SK-N-SH (cell line): ENCODE measurements around the gene AFAP1. TPM values are rescaled to one million over a fixed set of nuclear protein-coding genes. Genes with fewer than 3 reads are reported as not detected.

Source experiments
- CTCF ChIA-PET: fragments of 300-600, 350-600 bp; formaldehyde crosslinking; extraction: SDS; loops from one replicate; lab custom pipeline; 2021; lab: Yijun Ruan, JAX
- POLR2A ChIA-PET: fragments of 350-600 bp; sonication (Branson Sonifier 250); formaldehyde crosslinking; extraction: SDS; loops from one replicate; lab custom pipeline; 2020; ENCODE audit warnings: antibody characterized with exemption, inconsistent platforms; lab: Yijun Ruan, JAX
- DNase-seq: peaks from one replicate; pipeline ENCODE4 v3.0.0; 2012
- H2AFZ ChIP-seq: fragments of 200-600 bp; sonication (generic); 2 replicates; pipeline ENCODE4 v1.8.1; 2016; ENCODE audit warnings: antibody characterized with exemption, mild to moderate bottlenecking, low read depth
- H3F3A ChIP-seq: fragments of 200-600 bp; sonication (generic); replicated peaks from 2 replicates; pipeline ENCODE3; 2016; ENCODE audit warnings: antibody characterized with exemption, mild to moderate bottlenecking; ENCODE audit not compliant: insufficient read depth
- H3K27ac ChIP-seq, 2 experiments: fragments of 200-500 bp in 1 of 2; fragments of 200-600 bp in 1 of 2; sonication (Bioruptor generic) in 1 of 2; sonication (generic), shearing (Covaris generic) in 1 of 2; 2 replicates each; pipeline versions ENCODE4 v1.5.1 to v1.6.1; 2014 to 2016; ENCODE audit warnings: low read depth in 2 of 2, inconsistent platforms in 1 of 2, low read length in 1 of 2, mild to moderate bottlenecking in 1 of 2, mixed read lengths in 1 of 2
- H3K27me3 ChIP-seq: fragments of 200-600 bp; sonication (generic), shearing (Covaris generic); 2 replicates; pipeline ENCODE4 v1.6.1; 2016; ENCODE audit warnings: mixed run types; ENCODE audit not compliant: insufficient read depth
- H3K36me3 ChIP-seq, 2 experiments: fragments of 200-500 bp in 1 of 2; fragments of 200-600 bp in 1 of 2; sonication (Bioruptor generic) in 1 of 2; sonication (generic) in 1 of 2; replicated peaks in 1 of 2; 2 replicates each; pipeline versions ENCODE3 to v1.5.1; 2014 to 2016; ENCODE audit warnings: low read length in 1 of 2, mild to moderate bottlenecking in 1 of 2; ENCODE audit not compliant: insufficient read depth in 2 of 2, control insufficient read depth in 1 of 2
- H3K4me1 ChIP-seq, 2 experiments: fragments of 200-500 bp in 1 of 2; fragments of 200-600 bp in 1 of 2; sonication (Bioruptor generic) in 1 of 2; sonication (generic), shearing (Covaris generic) in 1 of 2; 2 replicates each; pipeline versions ENCODE4 v1.5.1 to v1.6.1; 2014 to 2016; ENCODE audit warnings: low read depth in 1 of 2, low read length in 1 of 2, mixed run types in 1 of 2; ENCODE audit not compliant: insufficient read depth in 2 of 2, control insufficient read depth in 1 of 2
- H3K4me2 ChIP-seq: fragments of 200-600 bp; sonication (generic), shearing (Covaris generic); 2 replicates; pipeline ENCODE4 v1.6.1; 2017; ENCODE audit warnings: mixed run types
- H3K4me3 ChIP-seq, 2 experiments: fragments of 200-500 bp in 1 of 2; fragments of 200-600 bp in 1 of 2; sonication (Bioruptor generic) in 1 of 2; sonication (generic), shearing (Covaris generic) in 1 of 2; 2 replicates each; pipeline versions ENCODE4 v1.5.1 to v1.8.1; 2014 to 2016; ENCODE audit warnings: low read depth in 2 of 2, inconsistent platforms in 1 of 2, low read length in 1 of 2, mild to moderate bottlenecking in 1 of 2, mixed read lengths in 1 of 2, moderate library complexity in 1 of 2
- H3K79me2 ChIP-seq: fragments of 200-600 bp; sonication (generic); 2 replicates; pipeline ENCODE4 v1.8.1; 2017; ENCODE audit warnings: mild to moderate bottlenecking; ENCODE audit not compliant: insufficient read depth
- H3K9ac ChIP-seq: fragments of 200-600 bp; sonication (generic); 2 replicates; pipeline ENCODE4 v1.6.1; 2017; ENCODE audit warnings: mixed run types
- H3K9me2 ChIP-seq: fragments of 200-600 bp; sonication (generic); 2 replicates; pipeline ENCODE4 v1.6.1; 2017; ENCODE audit warnings: mixed run types
- H3K9me3 ChIP-seq: fragments of 200-600 bp; sonication (generic); 2 replicates; pipeline ENCODE4 v1.6.1; 2017; ENCODE audit warnings: mixed run types, mild to moderate bottlenecking, moderate library complexity
- H4K20me1 ChIP-seq: fragments of 200-600 bp; sonication (generic); 2 replicates; pipeline ENCODE4 v1.6.1; 2017; ENCODE audit warnings: mild to moderate bottlenecking, mixed run types; ENCODE audit not compliant: insufficient read depth
- CHD2 ChIP-seq: fragments of 150-350 bp; IDR thresholded peaks from 2 replicates; pipeline ENCODE4 v1.6.1; 2018; ENCODE audit warnings: low read length; ENCODE audit not compliant: partially characterized antibody
- ELF1 ChIP-seq: IDR thresholded peaks from 2 replicates; pipeline ENCODE4 v1.4.0; 2012
- EZH2phosphoT487 ChIP-seq: fragments of 200-600 bp; sonication (generic); IDR thresholded peaks from 2 replicates; pipeline ENCODE4 v1.6.1; 2017; ENCODE audit warnings: low read depth, mixed run types, mild to moderate bottlenecking, antibody characterized with exemption, moderate library complexity, borderline replicate concordance
- FOSL2 ChIP-seq: IDR thresholded peaks from 2 replicates; pipeline ENCODE4 v1.4.0; 2012; ENCODE audit warnings: low read depth, mild to moderate bottlenecking, moderate library complexity, borderline replicate concordance
- FOXJ3 ChIP-seq: sonication (generic); formaldehyde crosslinking; IDR thresholded peaks from 2 replicates; pipeline ENCODE4 v1.5.1; 2020; ENCODE audit warnings: mild to moderate bottlenecking, missing genetic modification reagents
- GATA2 ChIP-seq: sonication (generic); formaldehyde crosslinking; IDR thresholded peaks from 2 replicates; pipeline ENCODE4 v1.5.0; 2020; ENCODE audit warnings: mild to moderate bottlenecking, missing genetic modification reagents
- MXI1 ChIP-seq: IDR thresholded peaks from 2 replicates; pipeline ENCODE4 v1.6.1; 2012; ENCODE audit warnings: mild to moderate bottlenecking, low read depth, low read length, improper control_type of control experiment
- NFIC ChIP-seq: IDR thresholded peaks from 2 replicates; pipeline ENCODE4 v1.4.0; 2012; ENCODE audit warnings: borderline replicate concordance
- POLR2AphosphoS5 ChIP-seq: IDR thresholded peaks from 2 replicates; pipeline ENCODE4 v1.6.1; 2012; ENCODE audit warnings: low read depth, low read length
- RCOR1 ChIP-seq: fragments of 150-350 bp; IDR thresholded peaks from 2 replicates; pipeline ENCODE4 v1.6.1; 2017; ENCODE audit warnings: antibody characterized with exemption, low read length
- YY1 ChIP-seq: IDR thresholded peaks from 2 replicates; pipeline ENCODE4 v1.4.0; 2012; ENCODE audit warnings: low read depth, mild to moderate bottlenecking
- whole genome bisulfite sequencing: methylation state at CpG from one replicate; pipeline ENCODE4 v1.1.6; 2017; ENCODE audit warnings: low lambda C conversion rate; 5-methylcytosine and 5-hydroxymethylcytosine counted together
- polyA plus RNA-seq, 3 experiments: library from polyadenylated mRNA; depleted of rRNA; stranded (reverse); fragments of >200 nt; gene quantifications; 2 replicates each; pipeline ENCODE4 v1.2.3, GENCODE V29; 2012
- TF ChIP-seq, protein P1 (sequence below): IDR thresholded peaks from 2 replicates; pipeline ENCODE4 v1.4.0; 2012; ENCODE audit warnings: low read depth, borderline replicate concordance
- TF ChIP-seq, protein P2 (sequence below): IDR thresholded peaks from 2 replicates; pipeline ENCODE4 v1.4.0; 2012; ENCODE audit warnings: low read depth, borderline replicate concordance

AFAP1 gene
- polyA plus RNA-seq, 1 of the 3 experiments (the other 2 are of a cell fraction): 67.9 TPM

DNA sequence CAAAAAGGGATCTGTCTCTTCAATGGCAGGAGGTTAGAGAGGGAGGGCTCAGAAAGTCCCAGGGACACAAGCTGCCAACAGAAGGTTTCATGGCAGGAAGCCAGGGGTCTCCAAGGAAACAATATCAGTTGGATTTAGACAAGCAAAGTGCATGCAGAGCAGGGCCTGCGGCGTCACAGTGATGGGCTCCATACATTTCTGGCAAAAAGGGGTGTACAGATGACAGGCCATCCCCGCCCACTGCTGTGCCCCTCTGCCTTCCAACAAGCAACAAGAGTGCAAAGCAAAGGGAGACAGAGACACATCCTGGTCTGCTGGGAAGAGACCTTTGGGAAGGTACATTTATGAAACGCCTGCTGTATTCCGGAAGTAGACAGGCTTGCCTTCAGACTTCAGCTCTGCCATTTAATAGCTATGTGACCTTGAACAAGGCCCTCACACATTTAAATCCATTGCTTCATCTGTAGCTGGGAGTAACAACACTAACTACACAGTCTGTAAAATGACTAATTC lies 121.2 kb downstream of the AFAP1 start (continued):
- TF ChIP-seq GATA2 (CRISPR knock-in tag) (peak; percentile 87), FOXJ3 (peak; percentile 91), YY1 (no peak), CHD2 (peak; percentile 74), EZH2phosphoT487 (no peak), FOSL2 (no peak), POLR2AphosphoS5 (no peak)
- TF ChIP-seq, protein P1, sequence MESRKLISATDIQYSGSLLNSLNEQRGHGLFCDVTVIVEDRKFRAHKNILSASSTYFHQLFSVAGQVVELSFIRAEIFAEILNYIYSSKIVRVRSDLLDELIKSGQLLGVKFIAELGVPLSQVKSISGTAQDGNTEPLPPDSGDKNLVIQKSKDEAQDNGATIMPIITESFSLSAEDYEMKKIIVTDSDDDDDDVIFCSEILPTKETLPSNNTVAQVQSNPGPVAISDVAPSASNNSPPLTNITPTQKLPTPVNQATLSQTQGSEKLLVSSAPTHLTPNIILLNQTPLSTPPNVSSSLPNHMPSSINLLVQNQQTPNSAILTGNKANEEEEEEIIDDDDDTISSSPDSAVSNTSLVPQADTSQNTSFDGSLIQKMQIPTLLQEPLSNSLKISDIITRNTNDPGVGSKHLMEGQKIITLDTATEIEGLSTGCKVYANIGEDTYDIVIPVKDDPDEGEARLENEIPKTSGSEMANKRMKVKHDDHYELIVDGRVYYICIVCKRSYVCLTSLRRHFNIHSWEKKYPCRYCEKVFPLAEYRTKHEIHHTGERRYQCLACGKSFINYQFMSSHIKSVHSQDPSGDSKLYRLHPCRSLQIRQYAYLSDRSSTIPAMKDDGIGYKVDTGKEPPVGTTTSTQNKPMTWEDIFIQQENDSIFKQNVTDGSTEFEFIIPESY: no peak

DNA sequence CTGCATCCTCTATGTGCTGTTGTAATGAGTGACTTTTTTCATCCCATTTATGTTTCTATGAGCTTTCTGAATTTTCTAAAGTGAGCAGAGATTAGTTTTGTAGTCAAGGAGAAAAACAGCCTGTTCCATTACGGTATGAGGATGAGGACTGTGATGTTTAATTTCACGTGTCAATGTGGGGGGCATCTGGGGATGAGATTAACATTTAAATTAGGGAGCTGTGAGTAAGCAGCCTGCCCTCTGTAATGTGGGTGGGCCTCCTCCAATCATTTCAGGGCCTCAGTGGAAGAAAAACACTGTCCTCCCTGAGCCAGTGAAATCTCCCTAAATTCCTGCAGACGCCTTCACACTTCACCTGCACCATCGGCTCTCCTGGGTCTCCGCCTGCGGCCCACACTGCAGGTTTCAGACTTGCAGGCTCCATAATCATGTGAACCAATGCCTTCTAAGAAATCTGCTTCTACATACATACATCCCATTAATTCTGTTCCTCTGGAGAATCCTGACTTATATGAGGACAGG lies 121.7 kb downstream of the AFAP1 start:
- H3K27ac ChIP-seq: peak overlapping the region; percentile 97 to 99
- no peaks in the 10 kb centered on the region for H3K27me3 ChIP-seq
- H3K79me2 ChIP-seq: peaks cover 100% of the 10 kb centered on the region
- 62% methylated on average over 6 of the region's 6 CpGs for WGBS
- ChIA-PET POLR2A (no interaction called here), CTCF (interaction anchor here (0.6 to 17.8 kb wide), 11 partner anchors 13 to 661 kb away, joined by 3 to 228 read pairs (median 4); no protein-coding TSS in a partner anchor)
- peaks cover 60 to 79% of the 10 kb centered on the region in 2 experiments for H3K36me3 ChIP-seq
- H3K4me2 ChIP-seq: peak overlapping the region; percentile 26; the same call in 1 of the 2 replicates
- H3K9ac ChIP-seq: no peak overlapping the region
- H4K20me1 ChIP-seq: no peaks in the 10 kb centered on the region
- H2AFZ ChIP-seq: no peak overlapping the region
- peaks cover 48% of the 10 kb centered on the region for H3F3A ChIP-seq
- no peaks in the 10 kb centered on the region for H3K9me2 ChIP-seq
- H3K4me3 ChIP-seq: no peak overlapping the region
- DNase-seq: no peak
- H3K9me3 ChIP-seq: no peaks in the 10 kb centered on the region
- TF ChIP-seq NFIC: no peak
- TF ChIP-seq MXI1: no peak
- no peak for TF ChIP-seq ELF1
- TF ChIP-seq, protein P2, sequence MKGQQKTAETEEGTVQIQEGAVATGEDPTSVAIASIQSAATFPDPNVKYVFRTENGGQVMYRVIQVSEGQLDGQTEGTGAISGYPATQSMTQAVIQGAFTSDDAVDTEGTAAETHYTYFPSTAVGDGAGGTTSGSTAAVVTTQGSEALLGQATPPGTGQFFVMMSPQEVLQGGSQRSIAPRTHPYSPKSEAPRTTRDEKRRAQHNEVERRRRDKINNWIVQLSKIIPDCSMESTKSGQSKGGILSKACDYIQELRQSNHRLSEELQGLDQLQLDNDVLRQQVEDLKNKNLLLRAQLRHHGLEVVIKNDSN: no peak
- no peak for TF ChIP-seq POLR2AphosphoS5
- TF ChIP-seq RCOR1: no peak
- H3K4me1 ChIP-seq: peaks cover 29 to 72% of the 10 kb centered on the region in 2 experiments
